GM12878 (cell line): Measurements from ENCODE around the gene LRRC39.

Source experiments
- TF ChIP-seq, protein P1 (sequence below): IDR thresholded peaks from 2 replicates; pipeline ENCODE4 v1.6.1; 2011; ENCODE audit warnings: low read depth, mild to moderate bottlenecking, low read length, moderate library complexity, borderline replicate concordance; ENCODE audit errors: extremely low read depth
- TF ChIP-seq, protein P2 (sequence below), 3 experiments: IDR thresholded peaks in 2 of 3; conservative IDR thresholded peaks in 1 of 3; 2 replicates each; pipeline ENCODE4 v1.5.1; 2011; ENCODE audit warnings: low read depth in 3 of 3, low read length in 3 of 3, mild to moderate bottlenecking in 3 of 3, control low read depth in 2 of 3, moderate library complexity in 2 of 3, inconsistent platforms in 1 of 3, mixed read lengths in 1 of 3; ENCODE audit not compliant: control insufficient read depth in 2 of 3, insufficient read depth in 1 of 3; ENCODE audit errors: extremely low read depth in 1 of 3

DNA sequence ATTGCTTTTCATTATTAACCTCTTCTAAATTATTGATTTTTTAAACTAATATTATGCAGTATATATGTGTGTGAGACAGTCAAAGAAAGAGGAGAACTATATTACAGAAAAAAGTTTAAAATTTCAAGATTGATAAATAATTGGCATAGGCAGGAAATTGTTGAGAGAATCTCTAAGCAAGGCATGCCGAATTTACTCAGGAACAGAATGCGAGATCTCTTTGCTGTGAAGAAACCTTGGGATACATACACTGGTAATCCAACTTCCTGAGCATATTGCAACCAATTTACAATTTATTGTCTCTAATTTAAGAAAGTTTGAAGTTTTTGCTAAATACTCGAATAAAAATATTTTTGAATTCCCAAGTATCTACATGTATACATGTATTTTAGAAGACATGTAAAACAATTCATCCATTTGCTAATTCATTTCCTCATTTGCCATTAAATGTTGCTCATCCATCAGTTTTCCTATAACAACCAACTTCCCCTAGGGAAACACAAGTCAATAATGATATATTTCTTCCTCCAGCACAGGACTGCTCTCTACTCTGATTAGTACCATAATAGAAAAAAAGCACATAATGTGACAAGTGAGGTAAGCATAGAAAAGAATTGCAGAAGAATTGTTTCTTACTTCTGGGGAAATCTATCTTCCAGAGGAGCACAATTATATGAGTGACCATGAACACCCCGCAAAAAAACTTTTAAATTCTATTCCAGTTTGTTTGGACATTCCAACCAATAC lies 588 bp downstream of the LRRC39 start:
- TF ChIP-seq, protein P1, sequence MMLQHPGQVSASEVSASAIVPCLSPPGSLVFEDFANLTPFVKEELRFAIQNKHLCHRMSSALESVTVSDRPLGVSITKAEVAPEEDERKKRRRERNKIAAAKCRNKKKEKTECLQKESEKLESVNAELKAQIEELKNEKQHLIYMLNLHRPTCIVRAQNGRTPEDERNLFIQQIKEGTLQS: no peak
- TF ChIP-seq, protein P2, sequence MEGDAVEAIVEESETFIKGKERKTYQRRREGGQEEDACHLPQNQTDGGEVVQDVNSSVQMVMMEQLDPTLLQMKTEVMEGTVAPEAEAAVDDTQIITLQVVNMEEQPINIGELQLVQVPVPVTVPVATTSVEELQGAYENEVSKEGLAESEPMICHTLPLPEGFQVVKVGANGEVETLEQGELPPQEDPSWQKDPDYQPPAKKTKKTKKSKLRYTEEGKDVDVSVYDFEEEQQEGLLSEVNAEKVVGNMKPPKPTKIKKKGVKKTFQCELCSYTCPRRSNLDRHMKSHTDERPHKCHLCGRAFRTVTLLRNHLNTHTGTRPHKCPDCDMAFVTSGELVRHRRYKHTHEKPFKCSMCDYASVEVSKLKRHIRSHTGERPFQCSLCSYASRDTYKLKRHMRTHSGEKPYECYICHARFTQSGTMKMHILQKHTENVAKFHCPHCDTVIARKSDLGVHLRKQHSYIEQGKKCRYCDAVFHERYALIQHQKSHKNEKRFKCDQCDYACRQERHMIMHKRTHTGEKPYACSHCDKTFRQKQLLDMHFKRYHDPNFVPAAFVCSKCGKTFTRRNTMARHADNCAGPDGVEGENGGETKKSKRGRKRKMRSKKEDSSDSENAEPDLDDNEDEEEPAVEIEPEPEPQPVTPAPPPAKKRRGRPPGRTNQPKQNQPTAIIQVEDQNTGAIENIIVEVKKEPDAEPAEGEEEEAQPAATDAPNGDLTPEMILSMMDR (IDR thresholded peaks at IDR 0.05 in 2 of 3, conservative IDR thresholded peaks at IDR 0.05 in 1 of 3; ENCODE audit: control insufficient read depth in 2 of 3, extremely low read depth in 1 of 3, insufficient read depth in 1 of 3, low read depth in 3 of 3, low read length in 3 of 3): no peak
